Right atrium auricular region (tissue), 2 donors: ENCODE measurements around the gene RAD54L2. TPM values are rescaled to one million over a fixed set of nuclear protein-coding genes. Genes with fewer than 3 reads are reported as not detected.
A peak's percentile ranks its signal among the peaks of the same experiment; 100 is the strongest.
"Not testable (repeated sequence)": the region's sequence is repeated elsewhere in the genome, so short reads cannot be mapped to it uniquely, and the experiment has no call there.

Experiments used
- DNase-seq: peaks from one replicate; pipeline ENCODE4 v3.0.0-alpha.2; 2019; ENCODE audit warnings: low spot score
- H3K27ac ChIP-seq, 2 donors: fragments of 200-600 bp; sonication (generic); 1 replicate in 1 of 2; 2 replicates in 1 of 2; pipeline ENCODE4 v1.5.1; 2016 to 2019
- H3K27me3 ChIP-seq, 2 donors: fragments of 200-600 bp; sonication (generic); one replicate each; pipeline versions ENCODE4 v1.5.1 to v1.6.0; 2017 to 2019
- H3K36me3 ChIP-seq: fragments of 200-600 bp; sonication (generic); one replicate; pipeline ENCODE4 v1.5.1; 2016
- H3K4me1 ChIP-seq, 2 donors: fragments of 200-600 bp; sonication (generic); one replicate each; pipeline versions ENCODE4 v1.5.1 to v1.6.0; 2017 to 2019
- H3K4me3 ChIP-seq, 2 donors: fragments of 200-600 bp; sonication (generic); 1 replicate in 1 of 2; 2 replicates in 1 of 2; pipeline ENCODE4 v1.5.1; 2017 to 2019; ENCODE audit warnings: mild to moderate bottlenecking in 1 of 2, moderate library complexity in 1 of 2
- H3K9me3 ChIP-seq, 2 donors: fragments of 200-600 bp; sonication (generic); one replicate each; pipeline ENCODE4 v1.5.1; 2019
- CTCF ChIP-seq, 2 donors: fragments of 200-600 bp; sonication (generic); IDR thresholded peaks; one replicate each; pipeline ENCODE4 v1.5.1; 2019; ENCODE audit warnings: antibody characterized with exemption in 2 of 2
- total RNA-seq, 2 donors: library from RNA; depleted of rRNA; stranded (reverse); fragments of >200 nt; gene quantifications; one replicate each; pipeline ENCODE4 v1.1.0, GENCODE V29; 2016

Gene RAD54L2
- total RNA-seq, 2 donors from 2014 or later = 7.8 to 10.8 TPM

GRCh38 chr3:51522273-51522962 is 16.1 kb upstream of the RAD54L2 start:
- Histone ChIP-seq H3K36me3 (no peaks in the 10 kb centered on the region), H3K9me3 (no peaks in the 10 kb centered on the region), H3K4me1 (no peaks in the 10 kb centered on the region), H3K4me3 (no peak overlapping the region), H3K27me3 (no peaks in the 10 kb centered on the region), H3K27ac (no peak overlapping the region)
- no peak for DNase-seq
- TF ChIP-seq CTCF (IDR thresholded peaks at IDR 0.05) = no peak

- not testable (repeated sequence) for H3K36me3 ChIP-seq, DNase-seq, H3K27ac ChIP-seq, H3K9me3 ChIP-seq, H3K4me1 ChIP-seq, H3K4me3 ChIP-seq, H3K27me3 ChIP-seq
These were observed 13.6 kb upstream of the RAD54L2 start for GRCh38 chr3:51524874-51525273.

- DNase-seq = no peak
- TF ChIP-seq CTCF (IDR thresholded peaks at IDR 0.05) = no peak
- H3K4me3 ChIP-seq = no peak overlapping the region
- no peaks in the 10 kb centered on the region for H3K9me3 ChIP-seq
- no peak overlapping the region for H3K27ac ChIP-seq
- H3K36me3 ChIP-seq = no peaks in the 10 kb centered on the region
- H3K4me1 ChIP-seq = no peaks in the 10 kb centered on the region
- no peaks in the 10 kb centered on the region for H3K27me3 ChIP-seq
These were observed 8.0 kb upstream of the RAD54L2 start for GRCh38 chr3:51530485-51530884.

GRCh38 chr3:51535146-51536019 is 3.1 kb upstream of the RAD54L2 start:
- no peak for DNase-seq
- TF ChIP-seq CTCF (IDR thresholded peaks at IDR 0.05) = no peak
- Histone ChIP-seq H3K4me3 (no peak overlapping the region), H3K27ac (no peak overlapping the region), H3K9me3 (no peaks in the 10 kb centered on the region), H3K27me3 (no peaks in the 10 kb centered on the region), H3K4me1 (peaks cover 0 to 18% of the 10 kb centered on the region in 2 donors), H3K36me3 (no peaks in the 10 kb centered on the region)

GRCh38 chr3:51537631-51538030 is 888 bp upstream of the RAD54L2 start:
- Histone ChIP-seq H3K27ac (peak overlapping the region; percentile 81 to 88), H3K4me3 (peak overlapping the region; percentile 90 to 94), H3K4me1 (peaks cover 0 to 18% of the 10 kb centered on the region in 2 donors)
- H3K36me3 ChIP-seq, H3K9me3 ChIP-seq, H3K27me3 ChIP-seq, DNase-seq: not testable (repeated sequence)

- no peak for TF ChIP-seq CTCF (IDR thresholded peaks at IDR 0.05)
- Histone ChIP-seq H3K4me3 (peak overlapping the region; percentile 90 to 94), H3K9me3 (no peaks in the 10 kb centered on the region), H3K27me3 (no peaks in the 10 kb centered on the region), H3K27ac (peak overlapping the region; percentile 81 to 88), H3K36me3 (no peaks in the 10 kb centered on the region), H3K4me1 (peaks cover 0 to 18% of the 10 kb centered on the region in 2 donors)
- DNase-seq = no peak
These were observed 432 bp upstream of the RAD54L2 start for GRCh38 chr3:51538115-51538458.
